ENCODE data around the gene HDLBP. TPM values are rescaled to one million over a fixed set of nuclear protein-coding genes. Genes with fewer than 3 reads are reported as not detected.

Gene HDLBP
- total RNA-seq, 1 donor from 2014 or later, result 922 TPM

DNA sequence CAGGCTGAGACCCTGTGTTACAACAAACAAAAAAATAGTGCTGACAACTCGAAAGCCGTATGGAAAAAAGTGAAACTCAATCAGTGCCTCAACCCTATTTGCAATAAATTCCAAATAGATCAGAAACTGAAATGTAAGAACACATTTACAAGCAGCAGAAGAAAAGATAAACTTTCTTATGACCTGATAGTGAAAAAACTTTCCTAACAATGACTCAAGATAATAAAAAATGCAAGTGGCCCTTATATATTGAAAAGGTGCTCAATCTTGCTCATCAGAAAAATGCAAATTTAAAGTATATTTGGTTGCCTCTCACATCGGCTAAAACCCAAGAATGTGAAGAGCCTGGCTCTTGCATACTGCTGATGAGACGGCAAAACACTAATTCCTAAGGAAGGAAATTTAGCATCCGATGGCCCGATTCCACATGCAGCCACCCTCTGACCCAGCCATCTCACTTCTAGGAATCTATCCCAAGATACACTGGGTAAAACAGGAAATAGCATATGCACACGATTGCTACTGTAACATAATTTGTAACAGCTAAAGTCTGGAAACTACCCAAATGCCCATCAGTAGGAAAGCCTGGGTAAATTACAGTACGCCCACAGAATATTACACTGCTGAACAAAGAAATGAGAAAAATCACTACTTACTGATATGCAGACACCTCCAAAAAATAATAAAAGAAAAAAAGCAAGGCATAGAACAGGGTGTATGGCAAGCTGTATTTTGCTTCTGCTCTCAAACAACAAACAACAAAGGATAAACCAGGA is 56.8 kb downstream of the HDLBP start:
- no peak overlapping the region for H3K27ac ChIP-seq (ENCODE audit: low read depth, low read length)
- DNase-seq (ENCODE audit: low read depth) (no peak), FAIRE-seq (no peak)
- Mint-ChIP-seq H3K27ac (ENCODE audit: unreplicated experiment) (no peak overlapping the region), H3K36me3 (ENCODE audit: low read depth, unreplicated experiment) (peaks cover 49% of the 10 kb centered on the region), H3K4me1 (ENCODE audit: low read depth, unreplicated experiment) (peaks cover 9% of the 10 kb centered on the region), H3K9me3 (ENCODE audit: unreplicated experiment) (no peaks in the 10 kb centered on the region), H3K27me3 (ENCODE audit: low read depth, unreplicated experiment) (no peaks in the 10 kb centered on the region), H3K4me3 (ENCODE audit: unreplicated experiment) (no peak overlapping the region)
- H3K36me3 ChIP-seq (ENCODE audit: insufficient read depth, low read length), result peaks cover 82% of the 10 kb centered on the region
- H3K27me3 ChIP-seq (ENCODE audit: insufficient read depth, low read length), result no peaks in the 10 kb centered on the region
- no peak for TF ChIP-seq EZH2 (IDR thresholded peaks at IDR 0.05; ENCODE audit: insufficient read depth, low read length)
- TF ChIP-seq, protein P1, sequence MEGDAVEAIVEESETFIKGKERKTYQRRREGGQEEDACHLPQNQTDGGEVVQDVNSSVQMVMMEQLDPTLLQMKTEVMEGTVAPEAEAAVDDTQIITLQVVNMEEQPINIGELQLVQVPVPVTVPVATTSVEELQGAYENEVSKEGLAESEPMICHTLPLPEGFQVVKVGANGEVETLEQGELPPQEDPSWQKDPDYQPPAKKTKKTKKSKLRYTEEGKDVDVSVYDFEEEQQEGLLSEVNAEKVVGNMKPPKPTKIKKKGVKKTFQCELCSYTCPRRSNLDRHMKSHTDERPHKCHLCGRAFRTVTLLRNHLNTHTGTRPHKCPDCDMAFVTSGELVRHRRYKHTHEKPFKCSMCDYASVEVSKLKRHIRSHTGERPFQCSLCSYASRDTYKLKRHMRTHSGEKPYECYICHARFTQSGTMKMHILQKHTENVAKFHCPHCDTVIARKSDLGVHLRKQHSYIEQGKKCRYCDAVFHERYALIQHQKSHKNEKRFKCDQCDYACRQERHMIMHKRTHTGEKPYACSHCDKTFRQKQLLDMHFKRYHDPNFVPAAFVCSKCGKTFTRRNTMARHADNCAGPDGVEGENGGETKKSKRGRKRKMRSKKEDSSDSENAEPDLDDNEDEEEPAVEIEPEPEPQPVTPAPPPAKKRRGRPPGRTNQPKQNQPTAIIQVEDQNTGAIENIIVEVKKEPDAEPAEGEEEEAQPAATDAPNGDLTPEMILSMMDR (IDR thresholded peaks at IDR 0.05; ENCODE audit: insufficient read depth, low read depth, low read length), result no peak
- peaks cover 100% of the 10 kb centered on the region for H4K20me1 ChIP-seq (ENCODE audit: insufficient read depth, low read length)
- no peak overlapping the region for H2AFZ ChIP-seq (ENCODE audit: low read depth, low read length)
- H3K4me1 ChIP-seq (ENCODE audit: insufficient read depth, low read length), result no peaks in the 10 kb centered on the region
- peaks cover 89% of the 10 kb centered on the region for H3K79me2 ChIP-seq (ENCODE audit: insufficient read depth, low read length)
- H3K4me2 ChIP-seq (ENCODE audit: low read length), result no peak overlapping the region
- H3K4me3 ChIP-seq (ENCODE audit: insufficient read depth, low read depth, low read length), result no peak overlapping the region
- H3K9me3 ChIP-seq (ENCODE audit: insufficient read depth, low read depth, low read length), result no peaks in the 10 kb centered on the region
- H3K9ac ChIP-seq (ENCODE audit: low read length), result no peak overlapping the region

DNA sequence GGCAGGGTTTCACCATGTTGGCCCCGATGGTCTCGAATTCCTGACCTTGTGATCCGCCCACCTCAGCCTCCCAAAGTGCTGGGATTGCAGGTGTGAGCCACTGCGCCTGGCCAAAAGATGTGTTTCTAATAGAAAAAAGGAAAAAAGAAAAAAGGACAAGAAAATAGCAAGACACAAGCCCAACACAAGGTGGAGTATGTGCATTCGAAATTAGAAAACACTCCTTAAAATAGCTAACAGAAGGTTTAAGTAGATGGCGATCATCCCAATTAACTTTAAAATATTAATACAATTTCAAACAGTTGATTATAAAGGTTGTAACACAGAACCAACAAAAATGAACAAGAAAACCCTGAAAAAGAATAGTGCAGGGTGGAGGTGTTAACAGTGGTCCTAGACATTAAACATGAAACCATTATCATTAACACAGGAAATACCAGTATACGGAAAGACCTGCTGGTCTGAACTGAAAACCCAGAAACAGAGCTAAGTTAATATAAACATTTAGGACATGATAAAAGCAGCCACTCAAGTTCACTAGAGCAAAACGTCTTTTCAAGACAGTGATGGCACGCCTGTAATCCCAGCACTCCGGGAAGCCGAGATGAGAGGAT is 57.9 kb downstream of the HDLBP start:
- no peak for FAIRE-seq
- H3K4me3 ChIP-seq (ENCODE audit: insufficient read depth, low read depth, low read length), result no peak overlapping the region
- H3K4me2 ChIP-seq (ENCODE audit: low read length), result no peak overlapping the region
- H3K4me1 ChIP-seq (ENCODE audit: insufficient read depth, low read length), result no peaks in the 10 kb centered on the region
- peaks cover 89% of the 10 kb centered on the region for H3K79me2 ChIP-seq (ENCODE audit: insufficient read depth, low read length)
- peaks cover 100% of the 10 kb centered on the region for H4K20me1 ChIP-seq (ENCODE audit: insufficient read depth, low read length)
- H3K9ac ChIP-seq (ENCODE audit: low read length), result no peak overlapping the region
- peaks cover 9% of the 10 kb centered on the region for H3K4me1 Mint-ChIP-seq (ENCODE audit: low read depth, unreplicated experiment)
- H2AFZ ChIP-seq (ENCODE audit: low read depth, low read length), result no peak overlapping the region
- peaks cover 82% of the 10 kb centered on the region for H3K36me3 ChIP-seq (ENCODE audit: insufficient read depth, low read length)
- no peaks in the 10 kb centered on the region for H3K27me3 Mint-ChIP-seq (ENCODE audit: low read depth, unreplicated experiment)
- H3K4me3 Mint-ChIP-seq (ENCODE audit: unreplicated experiment), result no peak overlapping the region
- no peaks in the 10 kb centered on the region for H3K9me3 Mint-ChIP-seq (ENCODE audit: unreplicated experiment)
- TF ChIP-seq, protein P1 (IDR thresholded peaks at IDR 0.05; ENCODE audit: insufficient read depth, low read depth, low read length), result no peak
- TF ChIP-seq EZH2 (IDR thresholded peaks at IDR 0.05; ENCODE audit: insufficient read depth, low read length), result no peak
- H3K27ac ChIP-seq (ENCODE audit: low read depth, low read length), result no peak overlapping the region
- H3K27me3 ChIP-seq (ENCODE audit: insufficient read depth, low read length), result no peaks in the 10 kb centered on the region
- no peaks in the 10 kb centered on the region for H3K9me3 ChIP-seq (ENCODE audit: insufficient read depth, low read depth, low read length)
- no peak for DNase-seq (ENCODE audit: low read depth)
- peaks cover 50% of the 10 kb centered on the region for H3K36me3 Mint-ChIP-seq (ENCODE audit: low read depth, unreplicated experiment)
- no peak overlapping the region for H3K27ac Mint-ChIP-seq (ENCODE audit: unreplicated experiment)

DNA sequence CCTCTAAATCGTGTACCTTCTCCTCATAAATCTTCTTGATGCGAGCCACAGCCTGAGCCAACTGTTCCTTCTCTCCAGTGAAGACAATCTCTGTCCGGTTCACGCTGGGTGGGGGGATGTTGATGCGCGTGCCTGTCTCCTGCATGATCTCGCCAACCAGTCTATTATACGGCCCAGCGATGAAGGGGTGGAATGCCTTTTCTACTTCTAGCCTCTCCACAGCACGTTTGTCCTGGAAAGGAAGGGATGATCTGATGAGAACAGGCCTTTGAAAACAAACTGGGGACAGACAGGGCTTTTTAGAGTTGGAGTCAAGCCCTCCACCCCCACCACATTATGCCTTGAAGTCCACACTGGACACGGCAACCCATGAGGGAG is 59.3 kb downstream of the HDLBP start:
- Histone ChIP-seq H3K9me3 (ENCODE audit: insufficient read depth, low read depth, low read length) (no peaks in the 10 kb centered on the region), H2AFZ (ENCODE audit: low read depth, low read length) (no peak overlapping the region), H3K27ac (ENCODE audit: low read depth, low read length) (no peak overlapping the region), H3K4me1 (ENCODE audit: insufficient read depth, low read length) (no peaks in the 10 kb centered on the region), H3K27me3 (ENCODE audit: insufficient read depth, low read length) (no peaks in the 10 kb centered on the region), H3K79me2 (ENCODE audit: insufficient read depth, low read length) (peaks cover 84% of the 10 kb centered on the region), H4K20me1 (ENCODE audit: insufficient read depth, low read length) (peaks cover 100% of the 10 kb centered on the region), H3K4me3 (ENCODE audit: insufficient read depth, low read depth, low read length) (no peak overlapping the region), H3K9ac (ENCODE audit: low read length) (no peak overlapping the region), H3K4me2 (ENCODE audit: low read length) (no peak overlapping the region), H3K36me3 (ENCODE audit: insufficient read depth, low read length) (peaks cover 81% of the 10 kb centered on the region)
- DNase-seq (ENCODE audit: low read depth), result no peak
- H3K27ac Mint-ChIP-seq (ENCODE audit: unreplicated experiment), result no peak overlapping the region
- H3K27me3 Mint-ChIP-seq (ENCODE audit: low read depth, unreplicated experiment), result no peaks in the 10 kb centered on the region
- no peak overlapping the region for H3K4me3 Mint-ChIP-seq (ENCODE audit: unreplicated experiment)
- FAIRE-seq, result no peak
- peaks cover 48% of the 10 kb centered on the region for H3K36me3 Mint-ChIP-seq (ENCODE audit: low read depth, unreplicated experiment)
- no peaks in the 10 kb centered on the region for H3K9me3 Mint-ChIP-seq (ENCODE audit: unreplicated experiment)
- TF ChIP-seq EZH2 (IDR thresholded peaks at IDR 0.05; ENCODE audit: insufficient read depth, low read length), result no peak
- TF ChIP-seq, protein P1 (IDR thresholded peaks at IDR 0.05; ENCODE audit: insufficient read depth, low read depth, low read length), result no peak
- peaks cover 9% of the 10 kb centered on the region for H3K4me1 Mint-ChIP-seq (ENCODE audit: low read depth, unreplicated experiment)

Measured in astrocyte (in vitro differentiated cells and primary cell).